ENCODE data around the gene ABCA4.

The ABCA4 gene

DNA sequence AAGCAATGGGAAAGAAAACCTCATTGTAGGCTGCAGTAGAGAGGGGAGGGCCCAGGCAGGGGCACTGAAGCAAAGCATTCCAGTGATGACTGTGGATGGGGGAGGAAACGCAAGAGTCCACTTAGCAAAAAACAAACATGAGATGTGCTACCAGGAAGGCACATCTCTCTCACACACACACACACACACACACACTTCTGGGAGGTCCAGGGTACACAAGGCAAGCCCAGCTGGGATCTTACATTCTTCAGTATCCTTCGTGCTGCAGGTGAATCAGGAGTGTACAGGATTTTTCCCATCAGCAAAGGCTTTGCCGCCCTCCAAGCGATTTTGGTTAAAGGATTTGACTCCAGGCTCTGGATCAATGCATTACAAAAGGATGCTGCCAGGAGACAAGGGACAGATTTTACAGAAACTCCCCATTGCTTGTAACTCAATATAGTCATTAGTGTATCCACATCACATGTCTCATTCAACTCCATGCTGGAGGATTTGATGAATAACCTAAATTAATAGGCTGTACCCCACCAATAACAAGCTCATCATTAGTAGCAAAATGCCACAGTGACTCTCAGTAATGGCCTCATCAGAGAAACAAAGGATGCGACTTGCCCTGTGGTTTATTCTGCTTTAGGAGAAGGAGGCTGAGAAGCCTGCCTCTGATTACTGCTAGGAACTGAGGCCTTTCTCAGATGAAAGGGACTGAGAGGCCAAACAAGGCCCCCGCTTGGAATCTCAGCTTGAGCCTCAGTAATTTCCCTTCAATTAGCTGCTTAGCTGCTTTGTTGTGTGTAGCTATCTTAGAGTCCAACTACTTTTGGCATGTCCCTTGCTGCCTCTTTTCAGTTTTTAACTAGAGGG lies 41.6 kb downstream of the ABCA4 start:
- DNase-seq = no peak

DNA sequence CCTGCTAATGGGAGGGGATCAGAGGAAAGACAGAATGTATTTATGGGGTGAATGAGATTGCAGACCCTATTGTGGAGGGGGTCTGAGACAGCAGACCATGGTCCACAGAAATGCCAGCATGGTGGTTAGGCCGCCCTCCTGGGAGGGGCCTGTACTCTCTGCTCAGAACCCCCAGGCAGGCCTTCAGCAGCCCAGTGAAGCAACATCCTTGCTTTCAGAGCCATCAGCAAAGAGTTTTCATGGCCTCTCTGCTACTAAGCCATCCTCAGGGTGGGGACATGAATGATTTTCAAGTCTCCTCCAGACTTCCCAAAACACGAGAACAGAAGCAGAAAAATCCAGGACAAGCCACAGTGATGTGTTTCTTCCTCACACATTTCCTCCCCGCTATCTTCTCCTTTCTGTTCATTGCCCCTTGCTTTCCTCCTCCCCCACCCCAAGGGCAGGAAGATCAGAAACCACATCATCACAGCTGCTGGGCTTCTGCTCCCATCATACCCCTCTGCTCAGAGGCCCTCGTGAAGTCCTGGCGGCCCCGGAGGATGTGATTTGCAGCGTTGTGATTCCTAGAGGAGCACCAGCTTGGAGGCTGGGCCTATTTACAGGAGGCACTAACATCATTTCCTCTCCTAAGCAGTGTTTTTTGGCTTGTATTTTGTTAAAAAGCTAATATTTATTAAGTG lies 48.0 kb downstream of the ABCA4 start:
- no peak for DNase-seq

DNA sequence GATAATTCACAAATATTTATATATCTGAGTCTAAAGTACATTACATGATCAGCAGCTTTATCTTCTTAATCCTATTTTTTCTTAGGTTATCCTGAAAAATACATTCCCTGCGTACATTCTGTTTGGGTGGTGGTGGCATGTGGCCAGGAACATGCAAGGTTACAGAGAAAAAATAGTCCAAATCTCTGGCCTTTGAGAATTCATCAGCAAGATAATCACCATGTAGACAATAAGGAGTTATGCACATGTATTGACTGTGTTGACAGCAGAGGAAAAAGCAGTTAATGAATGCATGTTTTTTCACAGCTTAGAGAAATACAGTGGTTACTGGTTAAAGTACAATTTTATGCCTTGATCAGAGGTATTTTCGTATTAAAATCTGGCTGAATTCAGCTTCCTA lies 49.0 kb downstream of the ABCA4 start:
- no peak for DNase-seq

DNA sequence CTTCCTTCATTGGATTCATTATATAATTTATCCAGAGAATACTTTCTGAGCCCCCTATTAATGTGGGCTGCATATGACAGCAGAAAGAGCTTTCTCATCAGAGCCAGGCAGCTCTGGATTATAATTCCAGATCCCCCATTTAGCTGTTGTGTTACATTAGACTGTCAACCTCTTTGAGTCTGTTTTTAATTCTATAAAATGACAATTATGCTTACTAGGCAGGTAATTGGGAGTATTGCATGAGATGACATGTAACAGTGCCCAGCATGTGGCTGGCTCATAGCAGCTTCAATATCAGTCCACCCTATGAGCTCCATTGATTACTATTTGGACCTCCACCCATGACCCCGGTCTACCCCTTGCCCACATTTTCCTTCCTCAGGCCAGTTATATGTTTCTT lies 49.6 kb downstream of the ABCA4 start:
- DNase-seq = no peak

DNA sequence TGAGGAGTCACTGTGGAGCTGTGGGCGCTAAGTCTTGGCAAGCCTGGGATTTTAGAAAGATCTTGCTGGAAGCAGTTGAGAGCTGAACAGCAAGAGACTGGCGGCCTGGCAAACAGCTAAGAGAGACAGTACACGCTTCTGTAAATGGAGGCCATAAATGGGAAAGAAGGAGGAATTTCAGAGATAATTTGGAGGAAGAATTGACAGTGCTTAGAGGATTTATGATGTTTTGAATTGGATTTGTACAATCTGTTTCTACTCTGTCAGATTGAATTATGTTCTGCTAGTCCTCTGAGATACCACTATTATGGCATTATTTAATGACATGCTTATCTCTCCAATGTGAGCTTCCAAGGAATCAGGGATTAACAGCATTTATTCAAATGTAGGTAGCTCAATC lies 50.1 kb downstream of the ABCA4 start:
- no peak for DNase-seq

DNA sequence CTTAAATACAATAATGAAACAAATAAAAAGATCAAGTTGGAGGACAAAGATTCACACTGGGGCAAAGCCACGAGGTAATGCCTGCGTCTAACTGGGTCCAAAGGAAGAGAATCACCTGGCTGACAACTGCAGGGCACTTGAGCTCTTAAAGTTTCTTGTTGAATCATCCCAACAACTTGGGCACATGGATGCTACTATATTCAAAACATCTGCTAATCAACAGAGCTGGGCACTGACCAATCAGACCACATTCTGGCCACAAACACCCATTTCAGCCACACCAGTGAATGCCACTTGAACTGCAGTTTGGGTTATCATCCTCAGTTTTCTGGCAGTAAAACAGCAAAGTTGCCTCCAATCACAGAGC lies 51.0 kb downstream of the ABCA4 start:
- DNase-seq = no peak

DNA sequence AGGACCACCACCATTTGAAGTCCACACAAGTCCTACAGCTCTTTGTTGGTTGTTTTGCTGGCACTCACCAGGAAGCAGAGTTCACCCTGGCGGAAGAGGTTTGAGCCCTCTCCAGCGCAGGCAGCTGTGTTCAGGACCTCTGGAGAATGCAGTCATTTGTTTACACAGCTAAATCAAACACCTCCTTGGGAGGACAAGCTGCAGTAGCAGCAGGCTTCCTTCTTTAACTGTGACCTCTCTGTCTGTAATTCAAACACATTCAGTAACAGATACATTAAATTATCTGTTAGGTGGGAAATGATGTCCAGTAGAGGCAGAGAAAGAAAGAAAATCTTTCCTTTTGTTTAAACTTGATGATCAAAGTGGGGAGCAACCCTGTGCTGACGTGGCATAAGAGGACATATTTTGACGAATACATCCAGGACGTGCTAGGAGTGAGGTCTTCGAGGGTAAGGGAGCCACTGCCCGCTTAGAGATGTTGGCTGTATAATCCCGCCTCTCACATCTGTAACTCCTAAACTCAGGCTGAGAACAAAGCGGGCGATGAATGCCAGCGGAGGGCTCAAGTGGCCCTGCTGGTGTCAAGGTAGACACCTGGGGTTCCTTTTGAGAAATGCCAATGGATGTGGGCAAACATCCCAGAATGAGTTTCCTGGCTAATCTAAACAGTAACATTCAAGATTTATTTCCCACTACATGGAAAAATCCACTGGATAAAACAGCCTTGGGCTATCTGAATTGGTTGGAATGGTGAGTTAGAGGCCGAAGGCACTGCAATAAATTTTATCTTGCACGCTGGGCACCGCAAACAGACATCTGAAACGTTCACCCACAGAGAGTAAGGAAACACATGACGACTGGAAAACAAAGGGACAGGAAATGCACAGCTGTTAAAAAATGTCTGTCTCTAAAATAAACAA lies 51.7 kb downstream of the ABCA4 start:
- no peak for DNase-seq

DNA sequence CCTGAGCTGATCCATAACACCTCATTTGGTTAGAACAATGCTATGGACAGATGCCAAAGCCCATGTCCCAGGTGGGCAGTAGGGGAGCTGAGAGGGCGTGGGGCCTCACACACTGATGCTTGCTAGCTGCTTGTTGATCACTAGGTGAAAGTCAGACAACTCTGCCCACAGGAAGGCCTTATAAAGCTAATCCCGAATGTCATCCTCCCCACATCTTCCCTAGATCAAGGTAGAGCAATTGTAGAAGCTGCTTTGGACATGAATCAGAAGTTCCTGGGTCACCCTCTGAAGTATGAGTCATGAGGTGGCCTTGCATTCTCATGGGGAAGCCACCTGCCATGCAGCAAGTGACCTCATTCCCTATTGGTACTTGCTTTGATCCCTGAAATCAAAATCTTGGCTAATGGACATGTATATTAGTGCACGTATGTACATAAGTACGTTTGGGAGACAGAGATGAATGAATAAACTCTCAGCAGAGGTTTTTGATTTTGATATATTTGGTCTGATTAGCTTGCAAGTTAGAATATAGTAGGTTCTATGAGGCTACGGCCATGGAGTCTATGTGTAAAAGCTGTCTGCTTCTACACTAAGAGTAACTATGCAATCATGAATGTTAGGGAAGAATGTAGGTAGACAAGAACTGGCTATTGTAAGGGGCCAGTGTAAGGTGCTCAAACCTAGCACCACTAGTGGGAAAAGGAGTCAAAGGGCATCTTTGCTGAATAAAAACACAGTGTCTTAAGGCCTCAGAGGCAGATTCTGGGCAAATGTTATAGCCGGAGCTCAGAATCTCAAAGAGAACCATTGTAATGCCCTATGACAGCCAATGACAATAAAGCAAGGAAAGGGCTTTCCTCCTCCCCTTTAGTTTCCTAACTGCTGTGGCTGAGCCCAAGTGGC lies 52.6 kb downstream of the ABCA4 start:
- DNase-seq = no peak

DNA sequence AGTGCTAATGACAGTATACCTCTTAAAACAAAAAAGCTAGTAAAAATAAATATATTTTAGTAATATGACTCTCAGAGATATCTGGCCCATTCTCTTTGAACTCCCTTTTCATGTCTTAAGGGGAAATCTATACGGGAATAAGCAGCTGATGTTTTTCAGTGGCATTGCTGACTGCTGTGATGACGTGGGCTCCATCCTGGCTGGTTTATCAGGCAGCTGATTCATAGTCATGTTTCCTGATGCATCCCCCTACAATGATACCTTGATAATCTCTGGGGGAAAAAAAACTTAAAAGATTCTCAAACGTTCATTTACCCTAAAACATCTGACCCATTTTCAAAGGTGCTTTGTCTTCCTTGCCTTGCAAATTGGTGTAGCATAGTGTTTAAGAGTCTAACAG lies 53.8 kb downstream of the ABCA4 start:
- DNase-seq = no peak

DNA sequence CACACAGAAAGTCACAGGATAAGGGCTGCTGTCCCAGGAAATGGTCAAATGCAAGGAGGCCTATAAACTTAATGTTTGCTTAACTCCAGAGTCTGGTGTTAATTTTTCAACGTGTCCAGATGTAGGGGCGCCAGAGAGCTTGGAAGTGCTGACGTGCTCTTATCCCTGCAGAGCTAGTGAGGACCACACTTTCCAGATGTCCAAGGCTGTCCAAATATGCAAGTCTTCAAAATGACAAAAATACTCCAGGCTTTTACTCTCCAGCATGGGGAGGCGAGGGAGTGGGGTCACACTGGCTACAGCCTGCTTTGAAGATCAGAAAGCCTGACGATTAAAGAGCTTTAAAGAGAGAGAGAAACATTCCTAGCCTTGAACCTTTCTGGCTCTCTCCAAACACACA lies 57.6 kb downstream of the ABCA4 start:
- no peak for DNase-seq

DNA sequence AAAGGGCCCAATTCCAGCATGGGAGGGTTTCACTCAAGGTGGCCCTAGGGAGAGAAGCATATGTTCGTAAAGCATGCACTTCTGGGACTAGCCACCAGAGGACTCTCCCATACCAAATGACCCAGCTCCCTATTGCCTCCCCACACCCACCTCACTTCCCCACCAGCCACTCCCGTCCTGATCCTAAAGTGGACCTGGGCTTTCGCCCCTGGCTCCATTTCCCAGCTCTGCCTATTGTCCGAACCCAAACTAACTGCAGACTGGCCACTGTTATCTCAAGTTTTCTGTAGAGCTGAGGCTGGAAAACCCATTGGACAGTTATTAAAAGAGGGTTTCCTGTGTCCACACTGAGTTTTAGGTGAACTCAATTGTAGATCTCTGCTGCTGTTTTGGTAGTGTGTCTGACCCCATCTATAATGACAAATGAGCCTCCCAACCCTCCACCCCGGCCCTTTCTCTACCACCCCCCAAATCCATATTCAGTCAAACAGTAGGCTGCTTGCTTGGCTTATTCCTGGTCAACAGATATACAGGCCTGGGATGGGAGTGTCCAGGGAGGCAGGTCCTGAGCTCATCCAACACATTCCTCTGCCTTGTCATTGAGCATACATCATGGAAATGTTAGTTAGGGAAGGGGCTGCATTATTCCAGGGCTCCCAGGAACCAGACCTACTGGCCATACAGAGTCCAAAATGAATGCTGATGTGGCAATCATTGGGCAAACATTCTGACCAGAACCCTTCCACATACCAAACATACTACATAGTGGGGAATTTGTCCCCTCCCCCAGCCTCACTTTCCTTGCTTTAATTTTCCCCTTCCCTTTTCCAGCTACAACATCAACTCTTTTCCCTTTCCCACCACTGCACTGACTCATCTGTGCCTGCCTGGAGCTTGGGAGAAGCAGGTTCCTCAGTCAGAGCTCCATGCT lies 59.2 kb downstream of the ABCA4 start:
- no peak for DNase-seq

DNA sequence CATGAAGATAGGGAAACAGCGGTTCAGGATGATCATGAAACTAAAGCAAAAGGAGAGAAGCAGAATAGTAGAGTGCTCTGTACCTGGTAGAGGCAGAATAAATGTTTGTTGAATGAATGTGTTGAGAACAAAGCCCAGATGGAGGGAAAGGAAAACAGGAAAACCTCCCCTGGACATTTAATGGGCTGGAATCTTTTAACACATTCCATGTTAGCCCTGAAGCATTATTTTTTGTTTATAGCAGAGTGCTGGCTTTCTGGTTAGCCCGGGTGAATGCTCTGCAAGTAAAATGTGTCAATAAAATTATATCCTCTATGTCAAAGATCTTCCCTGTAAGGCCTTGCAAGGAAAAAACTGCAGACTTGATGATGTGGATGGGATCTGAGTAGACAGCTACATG lies 60.2 kb downstream of the ABCA4 start:
- no peak for DNase-seq

DNA sequence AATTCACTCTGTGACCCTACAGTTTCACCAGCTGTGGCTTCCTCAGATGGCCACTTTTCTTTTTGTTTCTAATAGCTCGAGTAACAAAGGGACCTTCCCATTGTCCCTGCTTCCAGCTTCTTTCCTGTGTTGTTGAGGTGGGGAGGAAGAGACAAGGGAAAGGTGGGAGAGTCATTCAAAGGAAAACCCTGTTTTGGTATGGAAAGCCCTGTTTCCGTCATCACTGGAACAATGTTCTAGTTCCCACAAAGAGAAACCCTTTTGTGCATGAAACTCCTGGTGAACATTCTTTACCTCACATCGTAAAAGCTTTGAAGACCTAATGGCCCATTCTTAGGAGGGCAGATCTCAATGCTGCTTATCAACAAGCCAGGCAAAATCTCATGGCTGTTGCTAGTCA lies 62.2 kb downstream of the ABCA4 start:
- no peak for DNase-seq

DNA sequence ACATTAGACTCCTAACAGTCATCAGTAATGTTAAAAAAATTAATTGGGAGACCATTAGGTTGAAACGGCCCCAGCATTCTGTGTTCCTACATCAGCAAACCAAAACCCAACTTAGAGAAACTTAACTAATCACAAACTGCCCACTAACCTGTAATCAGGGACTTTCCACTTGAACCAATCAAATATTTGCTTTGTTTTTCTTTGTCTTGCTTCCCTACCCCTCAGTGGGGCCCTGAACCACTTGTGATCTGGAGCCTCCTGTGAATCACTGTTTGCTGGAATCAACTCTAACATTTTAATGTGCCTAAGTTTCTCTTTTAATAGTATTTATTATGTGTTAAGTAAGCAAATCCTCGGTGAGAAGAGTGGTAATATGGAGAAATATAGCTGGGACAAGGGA lies 64.0 kb downstream of the ABCA4 start:
- DNase-seq = no peak

DNA sequence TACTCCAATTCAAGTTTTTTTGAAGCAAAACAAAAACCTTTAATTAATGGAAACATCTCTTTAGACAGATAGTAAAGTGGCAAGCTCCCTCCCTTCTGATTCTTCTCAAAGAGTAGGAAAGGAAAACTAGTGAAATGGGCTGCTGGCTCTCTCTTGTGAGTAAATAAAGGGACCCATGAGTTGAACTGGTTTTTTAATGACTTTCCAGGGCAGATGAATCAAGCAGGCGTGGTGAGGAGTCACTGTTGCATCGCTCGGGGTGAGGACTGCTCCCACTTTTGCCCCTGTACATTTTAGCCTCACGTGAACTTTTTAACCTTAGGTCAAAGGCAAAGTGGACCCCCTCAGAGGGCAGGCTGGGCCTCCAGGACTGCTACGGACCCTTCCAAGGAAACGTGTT lies 64.8 kb downstream of the ABCA4 start:
- no peak for DNase-seq

DNA sequence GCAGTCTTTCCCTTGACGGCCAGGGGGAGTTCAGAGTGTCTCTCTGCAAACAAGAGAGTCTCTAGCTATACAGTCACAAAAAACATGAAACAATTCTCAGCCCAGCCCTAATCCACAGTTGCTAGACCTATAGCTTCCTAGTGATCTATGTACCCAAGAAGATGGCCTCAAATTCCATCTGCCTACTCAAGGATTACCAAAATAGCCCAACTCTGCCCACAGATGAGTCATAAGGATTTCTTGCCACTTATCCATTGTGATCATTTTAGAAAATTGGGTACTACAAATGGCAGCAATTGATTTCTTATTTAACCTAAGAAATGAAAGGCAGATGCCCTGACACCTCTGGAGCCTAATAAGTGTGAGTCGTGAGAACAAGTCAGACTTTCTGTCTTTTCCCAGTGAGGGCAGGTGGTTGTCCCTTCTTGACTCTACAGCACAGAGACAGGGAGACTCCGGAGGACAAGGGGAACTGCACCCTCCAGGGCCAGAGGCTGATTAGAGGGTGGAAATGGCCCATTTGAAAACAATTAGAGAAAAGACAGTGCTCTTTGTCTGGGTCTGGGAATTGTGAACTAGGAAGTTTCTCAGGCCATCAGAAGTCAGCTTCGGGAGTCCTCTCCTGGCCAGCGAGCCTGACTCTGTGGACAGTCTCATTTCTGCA lies 65.4 kb downstream of the ABCA4 start:
- no peak for DNase-seq

DNA sequence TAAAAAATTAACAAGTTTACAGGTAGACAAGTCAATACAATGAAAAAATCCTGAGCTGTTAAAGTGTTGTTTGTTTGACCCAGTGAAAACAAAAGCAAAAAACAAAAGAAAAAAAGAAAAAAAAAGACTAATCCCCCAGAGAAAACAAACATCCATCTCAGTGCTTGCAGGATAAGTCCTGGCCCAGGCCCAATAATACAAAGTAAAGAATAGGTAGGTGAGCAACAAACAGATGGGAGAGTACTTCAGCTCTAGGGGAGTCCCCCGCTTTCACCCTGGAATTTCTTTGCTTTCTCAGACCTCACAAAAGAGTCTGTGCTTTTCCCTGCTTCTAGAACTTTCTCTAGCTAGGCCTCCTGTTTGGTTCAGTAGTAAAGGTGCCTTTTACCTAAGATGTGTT lies 70.3 kb downstream of the ABCA4 start:
- no peak for DNase-seq

DNA sequence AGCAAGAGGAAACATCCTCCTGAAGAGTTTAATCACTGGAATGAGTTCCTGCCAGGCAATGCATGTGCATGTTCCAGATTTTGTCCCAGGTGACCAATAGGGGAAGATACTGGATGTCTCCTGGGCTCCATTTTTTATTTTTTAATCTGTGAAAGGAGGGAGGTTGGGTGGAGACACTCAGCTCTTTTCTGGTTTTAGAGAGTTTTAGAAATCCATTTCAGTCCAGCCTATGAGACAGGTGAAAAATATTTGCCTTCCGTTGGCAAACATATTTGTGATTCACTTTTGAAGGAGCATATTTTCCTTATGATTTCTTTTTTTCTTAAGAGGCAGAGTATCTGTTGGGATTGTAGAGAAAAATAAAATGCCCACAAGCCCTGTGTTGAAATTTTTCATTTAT lies 70.7 kb downstream of the ABCA4 start:
- DNase-seq = no peak

DNA sequence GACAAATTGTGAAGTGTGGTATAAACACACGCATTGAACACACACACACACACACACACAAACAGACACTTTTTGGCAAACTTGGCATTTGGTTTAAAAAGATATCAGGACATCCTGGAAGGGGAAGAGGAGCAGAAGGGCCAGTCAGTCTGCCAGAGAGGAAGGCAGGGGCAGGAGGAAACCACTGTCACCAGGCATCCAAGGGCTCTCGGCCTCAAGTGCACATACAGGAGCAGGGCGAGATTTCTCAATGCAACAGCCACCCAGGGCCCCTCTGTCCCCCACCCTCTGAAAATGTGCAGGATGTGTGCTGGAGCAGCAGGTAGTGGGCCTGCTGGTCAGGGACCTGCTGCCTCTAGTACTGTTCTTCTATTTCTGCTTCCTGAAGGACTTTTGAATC lies 71.2 kb downstream of the ABCA4 start:
- no peak for DNase-seq

DNA sequence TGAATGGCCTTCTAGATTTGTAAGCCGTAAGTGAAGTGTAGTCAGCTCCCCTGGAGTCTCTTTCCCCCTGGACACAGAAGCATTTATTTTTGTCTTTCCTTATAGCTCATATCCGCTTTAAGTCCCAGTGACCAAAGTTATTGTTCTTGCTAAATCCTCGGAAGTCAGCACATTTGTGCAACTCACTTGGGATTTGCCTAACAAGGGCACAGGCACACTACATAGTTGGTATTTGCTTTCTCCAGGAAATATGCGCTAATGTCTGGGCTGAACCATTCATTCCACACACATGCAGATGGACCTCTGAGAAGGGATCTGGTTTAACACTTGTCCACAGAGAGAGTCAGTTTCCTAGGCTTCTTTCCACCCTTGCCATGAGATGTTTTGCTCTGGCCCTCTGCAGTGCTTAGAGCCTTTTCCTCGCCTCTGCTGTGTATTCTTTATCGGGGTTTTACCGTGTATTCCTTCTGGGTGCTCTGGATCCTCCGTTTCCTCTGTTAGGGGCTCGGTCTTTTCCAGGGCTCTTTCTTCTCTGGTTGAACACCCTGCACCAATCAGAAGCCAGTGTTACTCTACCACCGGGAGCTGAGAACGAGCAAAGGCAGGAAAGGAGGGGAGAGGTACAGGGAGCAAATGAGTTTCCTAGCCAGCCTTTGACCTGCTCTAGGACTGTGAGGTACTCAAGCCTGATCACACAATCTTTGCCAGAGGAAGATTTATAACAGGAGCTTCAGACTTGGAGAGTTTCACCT lies 72.4 kb downstream of the ABCA4 start:
- no peak for DNase-seq

Measured in activated T-cell treated with anti-CD3 and anti-CD28 coated beads for 4 hours (primary cell).